ENCODE results near the gene CDC37L1.

GRCh38 chr9:4748612-4749011, 69.2 kb downstream of the CDC37L1 start:
- TF ChIP-seq JUN (IDR thresholded peaks at IDR 0.05; ENCODE audit: borderline replicate concordance, low read depth, low read length) (no peak), JUN (CRISPR knock-in tag; IDR thresholded peaks at IDR 0.05; ENCODE audit: borderline replicate concordance) (no peak), ZNF766 (CRISPR knock-in tag; conservative IDR thresholded peaks at IDR 0.05) (no peak), MTA3 (IDR thresholded peaks at IDR 0.05; ENCODE audit: borderline replicate concordance) (no peak), ELF4 (CRISPR knock-in tag; IDR thresholded peaks at IDR 0.05) (no peak), ATF1 (CRISPR knock-in tag; IDR thresholded peaks at IDR 0.05) (no peak), ATF1 (tag; IDR thresholded peaks at IDR 0.05) (no peak), POLR2AphosphoS2 (IDR thresholded peaks at IDR 0.05; ENCODE audit: low read length) (no peak), GATA2 (CRISPR knock-in tag; IDR thresholded peaks at IDR 0.05) (no peak), EWSR1 (IDR thresholded peaks at IDR 0.05; ENCODE audit: borderline replicate concordance, low read depth, partially characterized antibody) (no peak), MLLT1 (IDR thresholded peaks at IDR 0.05) (no peak)
